Diencephalon (tissue), 1 donor: ENCODE results near the gene MARCHF9. TPM values are rescaled to one million over a fixed set of nuclear protein-coding genes. Genes with fewer than 3 reads are reported as not detected.

ENCODE experiments used
- small RNA-seq: library from RNA; depleted of rRNA; stranded (forward); fragments of <200 nt; gene quantifications from one replicate; pipeline ENCODE3, GENCODE V24; 2014
- total RNA-seq: library from RNA; depleted of rRNA; stranded (reverse); fragments of >200 nt; gene quantifications from one replicate; pipeline ENCODE4 v1.2.3, GENCODE V29; 2014

Gene MARCHF9
- total RNA-seq, result 21.7 TPM

GRCh38 chr12:57754411-57755193 lies at the start of gene MARCHF9:
Gene MARCHF9, plus strand, starts transcription at chr12:57755103. Its CDS starts 426 bp downstream, at chr12:57755529.

GRCh38 chr12:57738661-57739237 lies 16.2 kb upstream of the MARCHF9 start, which contains the start of gene AGAP2:
Gene AGAP2, minus strand, starts transcription at chr12:57738742. Its CDS starts 496 bp downstream, at chr12:57738246.

GRCh38 chr12:57744777-57745484 lies 10.0 kb upstream of the MARCHF9 start, which contains the start of gene TSPAN31:
Gene TSPAN31, plus strand, starts transcription at chr12:57745039. Its CDS starts 116 bp downstream, at chr12:57745155.

GRCh38 chr12:57751788-57752667 lies 2.9 kb upstream of the MARCHF9 start, which contains the start of gene CDK4:
Gene CDK4, minus strand, starts transcription at chr12:57752310. Its CDS starts 593 bp downstream, at chr12:57751717.

GRCh38 chr12:57766464-57767304 lies 11.8 kb downstream of the MARCHF9 start, which contains the start of gene CYP27B1:
Gene CYP27B1, minus strand, starts transcription at chr12:57767078. Its CDS starts 37 bp downstream, at chr12:57767041.

GRCh38 chr12:57771873-57772428 lies 17.0 kb downstream of the MARCHF9 start, which contains the start of gene METTL1:
Gene METTL1, minus strand, starts transcription at chr12:57772105. Its CDS starts 22 bp downstream, at chr12:57772083.

GRCh38 chr12:57772429-57773322 lies 17.8 kb downstream of the MARCHF9 start, which contains the start of gene EEF1AKMT3:
Gene EEF1AKMT3, plus strand, starts transcription at chr12:57772614. Its CDS starts 111 bp downstream, at chr12:57772725.

GRCh38 chr12:57782608-57783465 lies 27.9 kb downstream of the MARCHF9 start, which contains the start of gene TSFM:
Gene TSFM, plus strand, starts transcription at chr12:57782787. Its CDS starts 15 bp downstream, at chr12:57782802.

Small RNAs within 50 kb of the gene (small RNA-seq; reads per million reads assigned to genes)
- not detected for gene RNU6-1083P

Other genes with a start within 250 kb of the MARCHF9 start
- gene DDIT3, start 234.6 kb upstream of the MARCHF9 start, total RNA-seq, result 8.5 TPM
- gene MBD6, start 232.3 kb upstream of the MARCHF9 start, total RNA-seq, result 4.2 TPM
- 127 TPM for gene DCTN2, start 207.9 kb upstream of the MARCHF9 start, total RNA-seq
- 114 TPM for gene KIF5A, start 205.1 kb upstream of the MARCHF9 start, total RNA-seq
- 19.6 TPM for gene PIP4K2C, start 163.9 kb upstream of the MARCHF9 start, total RNA-seq
- 58.1 TPM for gene DTX3, start 150.3 kb upstream of the MARCHF9 start, total RNA-seq
- gene ARHGEF25, start 143.7 kb upstream of the MARCHF9 start, total RNA-seq, result 22.4 TPM
- 47.5 TPM for gene B4GALNT1, start 121.9 kb upstream of the MARCHF9 start, total RNA-seq
- gene OS9, start 61.0 kb upstream of the MARCHF9 start, total RNA-seq, result 131 TPM
- gene AGAP2, start 16.4 kb upstream of the MARCHF9 start, total RNA-seq, result 55.6 TPM
- 52.6 TPM for gene TSPAN31, start 10.1 kb upstream of the MARCHF9 start, total RNA-seq
- 60.4 TPM for gene CDK4, start 2.8 kb upstream of the MARCHF9 start, total RNA-seq
- gene CYP27B1, start 12.0 kb downstream of the MARCHF9 start, total RNA-seq, result not detected
- gene METTL1, start 17.0 kb downstream of the MARCHF9 start, total RNA-seq, result 4.2 TPM
- gene EEF1AKMT3, start 17.5 kb downstream of the MARCHF9 start, total RNA-seq, result 2.8 TPM
- 28.6 TPM for gene TSFM, start 27.7 kb downstream of the MARCHF9 start, total RNA-seq
- gene AVIL, start 63.6 kb downstream of the MARCHF9 start, total RNA-seq, result 1.8 TPM
- gene CTDSP2, start 91.6 kb downstream of the MARCHF9 start, total RNA-seq, result 31.8 TPM
- 8.5 TPM for gene ATP23, start 186.5 kb downstream of the MARCHF9 start, total RNA-seq